GM21515 (cell line): ENCODE data around the gene CNNM2.
"Not testable (repeated sequence)": the region's sequence is repeated elsewhere in the genome, so short reads cannot be mapped to it uniquely, and the experiment has no call there.

Experiments
- ATAC-seq: cut with Tn5 transposase; IDR thresholded peaks from one replicate; pipeline ENCODE4 v1.9.1; 2021; ENCODE audit not compliant: unreplicated experiment

CNNM2 gene

GRCh38 chr10:103130910-103131309, 212.8 kb downstream of the CNNM2 start:
- ATAC-seq: no peak

GRCh38 chr10:103135168-103135567, 217.1 kb downstream of the CNNM2 start:
- not testable (repeated sequence) for ATAC-seq

GRCh38 chr10:103139803-103140202, 221.7 kb downstream of the CNNM2 start:
- ATAC-seq: no peak
